ENCODE results near the gene TOMM70.
"Not testable (repeated sequence)": the region's sequence is repeated elsewhere in the genome, so short reads cannot be mapped to it uniquely, and the experiment has no call there.

TOMM70 gene

DNA sequence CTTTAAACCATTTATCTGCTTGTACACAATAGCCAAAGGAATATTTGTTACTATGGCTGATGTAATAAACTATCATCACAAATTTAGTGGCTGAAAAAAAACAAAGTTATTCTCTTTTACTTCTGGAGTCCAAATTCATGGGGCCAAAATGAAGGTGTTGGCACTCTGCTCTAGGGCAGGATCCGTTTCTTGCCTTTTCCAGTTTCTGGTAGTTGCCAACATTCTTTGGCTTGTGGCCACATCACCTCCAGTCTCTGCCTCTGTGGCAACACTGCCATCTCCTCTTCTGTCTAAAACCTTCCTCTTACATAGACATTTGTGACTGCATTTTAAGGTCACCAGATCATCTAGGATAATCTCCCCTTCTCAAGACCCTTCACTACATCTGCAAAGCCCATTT lies 39.0 kb downstream of the TOMM70 start:
- no peak for DNase-seq

DNA sequence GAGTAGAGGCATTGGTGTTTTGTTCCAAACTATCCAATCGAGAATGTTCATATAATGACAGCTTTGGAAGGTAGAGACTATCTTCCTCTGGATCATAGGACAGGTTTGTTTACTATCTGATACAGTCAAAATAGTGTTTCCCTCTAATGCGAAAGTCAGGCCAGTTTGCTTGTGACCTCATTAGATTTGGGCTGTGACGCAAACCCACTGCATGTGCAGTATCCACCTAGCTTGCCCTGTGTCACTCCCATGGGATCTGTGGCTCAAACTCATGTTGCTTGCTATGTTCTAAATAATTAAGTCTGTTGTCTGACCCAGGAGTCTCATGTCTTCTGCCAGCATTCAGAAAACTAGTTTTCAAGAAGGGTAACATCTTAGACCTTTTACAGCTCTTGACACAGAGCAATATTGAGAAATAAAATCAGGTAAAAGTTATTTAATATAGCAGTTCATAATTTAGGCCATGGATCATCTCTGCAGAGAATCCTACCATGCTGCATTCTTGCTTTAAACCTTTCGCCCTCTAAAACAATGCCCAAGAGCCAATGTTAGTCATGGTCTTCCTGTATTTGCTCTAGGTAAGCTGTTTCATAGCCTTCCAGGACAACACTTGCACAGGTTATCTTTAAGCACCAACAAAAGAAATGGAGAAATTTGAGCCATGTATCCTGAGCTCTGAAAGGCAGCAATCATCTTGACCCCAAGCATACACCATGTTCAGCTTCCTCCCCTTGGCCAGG lies 40.0 kb downstream of the TOMM70 start:
- no peak for DNase-seq

DNA sequence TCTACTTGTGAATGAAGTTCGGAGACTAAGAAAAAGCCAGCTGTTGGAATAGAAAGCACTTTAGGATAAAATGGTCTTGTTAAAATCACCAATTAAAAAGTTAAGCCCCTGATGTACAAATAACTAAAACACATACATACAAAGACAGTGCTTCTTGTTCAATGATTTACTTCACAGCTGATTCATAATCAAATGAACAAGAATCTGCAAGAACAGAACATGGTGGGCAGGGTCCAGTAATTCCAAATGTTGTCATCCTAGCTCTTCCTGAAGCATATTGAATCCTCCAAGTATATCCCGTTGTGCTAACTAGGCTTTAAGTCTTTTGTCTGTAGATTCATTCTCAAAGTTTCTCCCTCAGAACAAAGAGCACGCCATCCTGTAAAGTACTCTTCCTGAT lies 41.9 kb downstream of the TOMM70 start:
- no peak for DNase-seq

DNA sequence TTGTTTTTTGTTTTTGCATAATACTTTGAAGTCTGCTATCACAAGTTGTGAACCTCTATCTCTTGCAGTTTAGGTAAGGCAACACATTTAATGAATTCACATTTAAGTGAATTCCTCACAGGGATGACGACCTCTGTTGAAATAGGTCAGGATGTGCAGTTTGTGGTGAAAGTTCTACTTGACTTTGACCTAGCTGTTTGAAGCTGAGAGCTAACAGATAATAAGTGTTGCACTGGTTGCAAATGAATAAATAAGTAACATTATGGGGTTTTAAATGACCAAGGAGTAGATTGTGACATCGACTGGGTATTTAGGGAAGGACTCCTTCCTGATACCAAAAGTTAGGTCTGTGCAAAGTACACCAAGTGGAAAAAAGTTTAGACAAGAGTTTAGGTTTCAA lies 42.5 kb downstream of the TOMM70 start:
- DNase-seq, result no peak

DNA sequence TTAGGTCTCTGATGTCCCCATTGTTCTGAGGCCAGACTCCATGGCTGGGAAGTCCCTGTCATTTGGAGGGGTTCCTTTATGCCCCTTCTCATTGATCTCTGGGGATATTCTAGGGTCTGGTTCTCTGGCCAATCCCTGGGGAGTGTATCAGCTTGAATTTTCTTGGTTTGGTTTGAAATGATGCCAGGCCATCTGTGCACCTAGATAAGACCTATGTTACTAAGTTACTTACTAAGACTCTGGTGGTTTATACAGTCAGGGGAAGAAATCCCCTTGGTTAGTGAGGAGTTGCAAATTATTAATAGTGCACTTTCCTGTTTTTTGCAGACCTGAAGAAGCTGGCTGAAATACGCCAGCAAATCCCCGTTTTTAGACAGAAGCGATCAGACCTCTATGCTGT lies 46.0 kb downstream of the TOMM70 start:
- DNase-seq, result no peak

DNA sequence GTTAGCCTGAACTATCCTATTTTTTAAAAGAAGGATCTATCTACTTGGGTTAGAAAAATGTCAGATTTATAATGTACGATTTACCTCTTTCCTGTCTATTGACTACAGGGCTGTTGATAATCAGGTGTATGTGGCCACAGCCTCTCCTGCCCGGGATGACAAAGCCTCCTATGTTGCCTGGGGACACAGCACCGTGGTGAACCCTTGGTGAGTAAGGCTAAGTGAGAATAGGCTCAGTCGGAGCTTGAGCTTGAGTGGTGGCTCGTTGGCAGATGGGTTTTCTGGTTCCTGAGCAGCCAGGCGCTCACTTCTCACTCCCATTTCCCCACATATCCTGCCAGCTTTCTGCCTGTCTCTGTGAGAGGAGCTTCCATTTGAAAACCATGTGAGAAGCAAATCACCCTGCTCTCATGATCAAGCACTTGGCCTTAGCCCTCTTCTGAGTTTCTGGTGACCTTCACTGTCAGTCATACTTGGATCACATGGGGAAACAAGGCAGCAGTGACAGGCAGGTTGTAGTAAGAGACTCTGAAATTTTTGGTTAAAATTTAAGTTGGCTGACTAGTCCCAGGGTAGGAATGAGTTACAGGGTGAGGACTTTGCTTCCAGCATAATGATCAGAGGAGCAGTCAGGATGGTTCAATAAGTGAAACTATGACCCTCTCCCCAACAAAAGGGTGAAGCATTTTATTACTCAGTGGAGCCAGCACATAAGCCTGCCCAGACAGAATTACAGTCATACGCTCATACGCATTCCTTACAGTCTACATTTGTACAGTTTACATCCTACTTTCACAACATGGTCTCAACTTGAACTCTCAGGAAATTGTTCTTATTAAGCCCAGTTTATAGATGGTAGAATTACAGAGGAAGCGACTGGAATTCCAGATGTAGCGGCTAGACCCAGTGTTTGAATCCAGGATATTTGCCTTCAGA lies 48.3 kb downstream of the TOMM70 start:
- DNase-seq, result no peak

DNA sequence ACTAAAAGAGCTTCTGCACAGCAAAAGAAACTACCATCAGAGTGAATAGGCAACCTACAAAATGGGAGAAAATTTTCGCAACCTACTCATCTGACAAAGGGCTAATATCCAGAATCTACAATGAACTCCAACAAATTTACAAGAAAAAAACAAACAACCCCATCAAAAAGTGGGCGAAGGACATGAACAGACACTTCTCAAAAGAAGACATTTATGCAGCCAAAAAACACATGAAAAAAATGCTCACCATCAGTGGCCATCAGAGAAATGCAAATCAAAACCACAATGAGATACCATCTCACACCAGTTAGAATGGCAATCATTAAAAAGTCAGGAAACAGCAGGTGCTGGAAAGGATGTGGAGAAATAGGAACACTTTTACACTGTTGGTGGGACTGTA lies 49.1 kb downstream of the TOMM70 start:
- DNase-seq, result not testable (repeated sequence)

DNA sequence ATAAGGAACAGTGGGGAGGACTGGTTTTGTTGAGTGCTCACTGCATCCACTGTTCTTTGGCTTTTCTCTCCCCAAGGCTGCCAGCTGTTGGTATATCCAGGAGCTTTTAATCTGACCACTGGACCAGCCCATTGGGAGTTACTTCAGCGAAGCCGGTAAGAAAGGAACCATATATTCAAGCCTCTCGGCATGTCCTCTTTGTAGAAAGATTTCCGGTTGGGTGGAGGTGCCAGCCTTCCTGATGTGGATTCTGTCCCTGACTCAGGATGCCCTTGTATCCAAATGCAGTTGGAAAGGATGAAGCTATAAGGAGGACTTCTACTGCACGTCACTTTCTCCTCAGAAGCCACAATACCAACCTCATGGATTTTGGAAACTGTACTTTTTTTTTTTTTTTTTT lies 52.2 kb downstream of the TOMM70 start:
- no peak for DNase-seq

DNA sequence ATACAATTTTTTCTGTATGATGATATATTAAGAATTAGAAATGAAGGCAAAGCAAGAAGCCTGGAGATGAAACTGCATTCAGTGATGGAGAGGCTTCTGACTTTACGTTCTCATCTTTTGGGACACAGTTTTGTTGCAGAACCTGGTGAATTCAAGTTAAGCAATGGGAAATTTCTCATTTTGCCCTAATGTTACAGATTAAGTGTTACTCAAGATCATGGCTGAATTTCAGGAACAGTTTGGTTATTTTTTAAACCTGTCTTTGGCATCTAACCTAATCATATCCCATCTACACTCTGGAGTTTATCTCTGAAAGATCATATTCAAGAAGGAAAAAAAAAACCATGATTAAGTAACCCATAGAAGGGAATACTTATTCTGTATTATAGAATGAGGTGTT lies 60.4 kb downstream of the TOMM70 start:
- DNase-seq, result no peak

DNA sequence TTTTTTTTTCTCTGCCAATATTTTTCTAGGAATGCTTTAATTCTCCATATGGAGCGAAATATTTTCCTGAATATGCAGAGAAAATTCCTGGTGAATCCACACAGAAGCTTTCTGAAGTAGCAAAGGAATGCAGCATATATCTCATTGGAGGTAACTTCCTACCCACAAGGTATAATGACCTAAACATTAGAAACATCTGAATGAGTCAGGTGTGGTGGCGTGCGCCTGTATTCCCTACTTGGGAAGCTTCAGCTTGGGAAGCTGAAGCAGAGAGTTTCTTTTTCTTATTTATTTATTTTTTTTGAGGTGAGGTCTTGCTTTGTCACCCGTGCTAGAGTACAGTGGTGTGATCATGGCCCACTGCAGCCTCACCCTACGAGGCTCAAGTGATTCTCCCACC lies 61.1 kb downstream of the TOMM70 start:
- no peak for DNase-seq

DNA sequence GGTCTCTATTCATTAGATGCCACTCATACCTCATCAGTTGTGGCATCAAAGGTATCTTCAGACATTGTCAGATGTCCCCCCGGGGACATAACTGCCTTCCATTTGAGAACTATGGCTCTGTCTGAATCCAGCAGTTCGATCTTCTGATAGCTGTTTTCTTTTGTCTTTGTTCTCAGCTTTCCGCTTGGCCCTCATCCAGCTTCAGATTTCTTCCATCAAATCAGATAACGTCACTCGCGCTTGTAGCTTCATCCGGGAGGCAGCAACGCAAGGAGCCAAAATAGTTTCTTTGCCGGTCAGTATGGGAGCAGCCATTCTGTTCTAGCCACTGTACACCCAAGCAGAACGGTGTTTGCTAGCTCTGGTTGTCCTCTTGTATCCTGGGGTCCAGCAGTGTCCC lies 62.0 kb downstream of the TOMM70 start:
- DNase-seq, result no peak

DNA sequence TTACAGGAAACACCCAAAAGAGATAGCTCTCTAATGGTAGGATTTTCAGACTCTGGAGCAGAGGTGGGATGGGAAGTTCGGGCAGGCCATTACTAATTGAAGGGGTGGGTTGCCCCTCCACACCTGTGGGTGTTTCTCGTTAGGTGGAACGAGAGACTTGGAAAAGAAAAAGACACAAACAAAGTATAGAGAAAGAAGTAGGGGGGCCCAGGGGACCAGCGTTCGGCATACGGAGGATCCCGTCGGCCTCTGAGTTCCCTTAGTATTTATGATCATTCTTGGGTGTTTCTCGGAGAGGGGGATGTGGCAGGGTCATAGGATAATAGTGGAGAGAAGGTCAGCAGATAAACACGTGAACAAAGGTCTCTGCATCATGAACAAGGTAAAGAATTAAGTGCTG lies 64.7 kb downstream of the TOMM70 start:
- DNase-seq, result not testable (repeated sequence)

DNA sequence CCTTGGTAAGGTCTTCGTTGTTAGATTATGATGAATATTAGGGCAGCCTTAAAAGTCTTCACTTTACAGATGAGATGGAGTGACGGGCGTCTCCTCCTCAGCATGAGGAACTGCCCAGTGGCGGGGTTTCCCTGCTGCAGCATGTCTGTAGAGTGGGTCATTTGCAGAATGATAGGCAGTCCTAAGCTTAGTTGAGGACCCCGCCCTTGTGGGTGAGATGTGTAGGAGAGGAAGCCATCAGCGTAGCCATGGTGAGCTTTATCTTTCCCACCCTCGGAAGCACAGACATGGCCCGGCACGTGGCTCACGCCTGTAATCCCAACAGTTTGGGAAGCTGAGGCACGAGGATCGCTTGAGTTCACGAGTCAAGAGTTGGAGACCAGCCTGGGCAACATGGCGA lies 65.5 kb downstream of the TOMM70 start:
- no peak for DNase-seq

DNA sequence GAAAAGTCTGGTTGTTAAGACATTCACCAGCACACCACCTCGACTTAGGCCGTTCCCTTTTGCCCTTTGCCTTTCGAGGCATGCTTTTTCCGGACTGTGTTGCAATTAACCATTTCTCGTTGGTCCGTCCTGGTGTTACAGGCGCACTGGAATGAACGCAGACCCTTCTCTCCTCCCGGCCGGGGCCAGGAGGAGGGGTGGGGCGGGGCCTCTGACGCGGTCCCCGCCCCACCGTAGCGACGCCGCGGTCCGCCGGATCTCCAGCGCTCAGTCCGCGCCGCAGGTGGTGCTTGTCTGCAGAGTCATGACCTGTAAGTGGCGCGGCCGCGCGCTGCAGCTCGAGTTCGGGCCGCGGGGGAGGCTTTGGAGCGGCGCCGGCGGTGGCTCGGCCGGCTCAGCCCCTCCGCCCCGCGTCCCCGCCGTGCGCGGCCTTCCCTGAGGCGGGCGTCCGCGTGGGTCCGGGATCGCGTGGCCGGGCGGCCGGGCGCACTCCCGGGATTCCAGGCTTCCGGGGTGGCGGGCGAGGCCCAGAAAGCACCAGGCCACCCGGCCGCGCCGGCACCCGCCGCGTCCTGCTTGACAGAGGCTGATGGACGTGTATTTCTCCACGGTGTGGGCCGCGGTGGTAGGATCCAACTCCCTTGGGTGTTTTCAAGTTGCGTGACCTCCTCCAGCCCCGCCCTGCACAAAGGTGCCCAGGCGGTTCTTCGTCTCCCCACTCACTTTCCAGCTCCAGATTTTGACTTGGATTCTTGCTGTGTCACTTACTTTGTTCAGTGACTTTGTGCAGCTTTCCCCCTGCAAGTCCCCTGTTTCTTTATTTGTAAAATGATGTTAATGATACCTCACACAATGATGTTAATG lies 66.2 kb downstream of the TOMM70 start, which contains the start of gene NIT2:
Gene NIT2 (plus strand): TSS at position 270 of the 864 bp plus-strand sequence. CDS start 35 bp downstream, at position 305.
- peak; percentile 77 for DNase-seq

DNA sequence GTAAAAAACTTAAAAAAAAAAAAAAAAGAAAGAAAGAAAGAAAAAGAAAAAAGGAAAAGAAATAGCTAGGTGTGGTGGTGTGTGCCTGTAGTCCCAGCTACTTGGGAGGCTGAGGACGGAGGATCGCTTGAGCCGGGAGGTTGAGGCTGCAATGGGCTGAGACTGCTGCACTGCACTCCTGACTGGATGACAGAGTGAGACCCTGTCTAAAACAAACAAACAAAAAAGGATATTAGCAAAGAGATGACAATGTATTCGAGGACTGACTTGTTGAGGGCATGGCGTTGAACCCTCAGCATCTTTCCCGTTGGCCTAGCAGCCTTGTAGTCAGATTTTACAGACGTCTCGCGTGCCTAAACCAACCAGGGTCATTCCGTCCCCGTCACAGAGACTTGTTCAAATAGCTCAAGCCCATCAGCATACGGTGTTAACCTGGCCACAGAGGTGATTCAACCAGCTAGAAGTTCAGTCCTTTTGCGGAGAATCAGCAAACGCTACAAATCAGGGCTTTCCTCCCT lies 66.9 kb downstream of the TOMM70 start:
- no peak for DNase-seq

DNA sequence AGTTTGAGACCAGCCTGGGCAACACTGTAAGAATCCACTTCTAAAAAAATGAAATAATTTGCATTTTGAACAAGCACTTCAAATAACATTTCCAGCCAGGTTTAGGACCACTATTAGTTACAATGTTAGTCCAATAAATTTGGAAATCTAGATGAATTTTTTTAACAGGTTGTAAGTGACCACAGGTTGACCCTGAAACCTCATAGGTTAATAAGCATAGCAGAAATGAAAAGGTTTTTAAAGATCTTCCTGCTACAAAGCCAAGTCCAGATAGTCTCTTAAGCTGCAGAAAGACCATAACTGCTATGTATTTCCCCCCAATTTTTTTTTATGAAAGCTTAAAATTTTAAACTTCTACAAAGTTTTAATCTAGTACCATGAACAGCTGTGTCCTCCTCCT lies 67.8 kb downstream of the TOMM70 start:
- no peak for DNase-seq

DNA sequence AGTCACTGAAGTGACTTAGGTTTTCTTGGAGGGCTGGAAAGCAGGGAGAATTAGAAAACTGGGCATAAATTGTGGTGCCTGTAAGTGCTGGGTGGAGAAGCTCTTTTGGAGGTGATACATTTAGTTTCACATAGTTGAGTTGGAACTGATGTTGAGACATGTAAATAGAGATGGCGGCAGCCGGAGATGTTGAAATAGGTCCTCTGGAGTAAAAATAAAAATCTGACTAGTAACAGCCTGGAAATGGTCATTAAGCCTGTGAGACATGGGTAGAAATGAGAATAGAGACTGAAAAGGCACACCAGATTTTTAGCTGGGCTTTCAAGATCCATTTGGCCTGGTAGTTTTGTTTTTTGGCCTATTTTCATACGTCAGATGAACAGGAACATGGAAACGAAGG lies 69.2 kb downstream of the TOMM70 start:
- DNase-seq, result no peak

DNA sequence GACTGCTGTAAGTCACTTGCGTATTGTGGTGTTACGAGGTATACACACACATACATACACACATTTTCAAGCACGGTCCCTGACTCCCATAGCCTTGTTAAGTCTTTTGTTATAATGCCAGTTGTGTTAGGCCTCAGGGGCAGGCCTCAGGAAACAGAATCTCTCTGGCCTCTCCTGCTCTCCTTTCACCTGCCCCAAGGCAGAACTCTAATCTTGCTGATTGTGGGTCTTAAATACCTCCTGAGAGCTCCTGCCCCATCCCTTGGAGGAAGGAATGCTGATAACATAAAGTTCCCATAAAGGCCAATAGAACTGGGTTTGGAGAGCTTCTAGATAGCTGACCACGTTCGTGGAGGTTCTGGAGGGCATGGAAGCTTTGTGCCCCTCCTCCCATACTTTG lies 70.2 kb downstream of the TOMM70 start:
- no peak for DNase-seq

DNA sequence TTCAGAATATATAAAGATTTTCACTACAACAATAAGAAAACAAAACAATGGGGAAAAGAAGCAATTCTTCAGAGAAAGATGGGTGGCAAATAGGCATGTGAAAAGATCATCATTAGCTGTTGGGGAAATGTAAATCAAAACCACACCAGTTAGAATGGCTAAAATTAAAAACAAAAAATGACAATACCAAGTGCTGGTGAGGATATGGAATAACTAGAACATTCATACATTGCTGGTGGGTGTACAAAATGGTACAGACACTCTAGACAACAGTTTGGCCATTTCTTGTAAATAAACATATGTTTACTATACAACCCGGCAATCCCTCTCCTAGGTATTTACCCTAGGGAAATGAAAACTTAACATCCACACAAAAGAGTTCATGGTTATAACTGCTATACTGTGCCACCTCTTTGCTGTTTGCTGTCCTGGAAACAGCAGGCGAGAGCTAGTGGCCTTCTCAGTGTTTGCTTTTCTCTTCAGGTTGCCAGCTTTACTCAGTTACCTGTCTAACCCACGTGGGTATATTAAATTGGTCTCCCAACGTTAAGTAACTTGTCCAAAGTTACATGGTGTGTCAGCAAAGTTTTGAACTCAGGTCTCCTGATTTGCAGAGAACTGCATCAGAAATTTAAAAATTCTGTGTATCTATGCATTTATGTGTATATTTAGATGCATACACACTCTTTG lies 70.9 kb downstream of the TOMM70 start:
- no peak for DNase-seq

DNA sequence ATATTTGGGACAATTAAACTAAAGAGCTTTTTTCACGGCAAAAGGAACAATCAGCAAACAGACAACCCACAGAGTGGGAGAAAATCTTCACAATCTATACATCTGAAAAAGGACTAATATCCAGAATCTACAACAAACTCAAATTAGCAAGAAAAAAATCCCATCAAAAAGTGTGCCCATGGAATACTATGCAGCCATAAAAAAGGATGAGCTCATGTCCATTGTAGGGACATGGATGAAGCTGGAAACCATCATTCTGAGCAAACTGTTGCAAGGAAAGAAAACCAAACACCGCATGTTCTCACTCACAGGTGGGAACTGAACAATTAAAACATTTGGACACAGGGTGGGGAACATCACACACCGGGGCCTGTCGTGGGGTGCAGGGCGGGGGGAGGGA lies 73.5 kb downstream of the TOMM70 start:
- not testable (repeated sequence) for DNase-seq

DNA sequence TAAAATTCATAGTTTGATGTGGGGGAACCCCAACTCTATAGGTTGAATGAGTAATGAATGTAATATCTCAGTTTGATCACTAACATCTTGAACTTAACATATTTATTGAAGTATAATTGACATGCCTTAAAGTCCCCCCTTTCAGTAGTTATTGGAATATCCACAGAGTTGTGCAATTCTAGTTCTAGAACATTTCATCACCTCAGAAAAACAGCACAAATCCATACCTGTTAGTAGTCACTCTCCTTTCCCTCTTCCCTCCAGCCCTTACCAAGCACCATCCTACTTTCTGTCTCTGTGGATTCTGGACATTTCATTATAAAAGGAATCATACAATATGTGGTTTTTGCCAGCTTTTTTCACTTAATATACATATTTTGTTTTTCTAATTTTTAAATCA lies 75.1 kb downstream of the TOMM70 start:
- no peak for DNase-seq

DNA sequence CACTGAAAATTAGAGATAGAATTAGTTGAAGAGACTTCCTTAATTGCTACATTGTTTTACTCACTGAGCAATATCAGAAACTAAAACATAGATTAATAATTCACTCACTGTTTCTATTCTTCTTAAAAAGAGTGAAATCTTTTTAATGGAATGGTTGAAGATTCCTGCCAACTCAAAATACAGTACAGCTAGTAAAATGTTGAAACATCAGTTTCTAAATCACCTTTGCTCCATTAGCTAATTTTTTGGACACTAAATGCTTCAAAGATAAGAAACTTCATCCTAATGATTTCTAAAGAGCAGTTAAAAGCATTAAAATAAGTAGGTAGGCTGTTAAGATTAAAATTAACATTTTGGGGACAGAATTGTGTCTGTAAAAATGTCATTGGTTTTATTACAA lies 76.8 kb downstream of the TOMM70 start:
- DNase-seq, result no peak

Measured in DMS79 treated with DMSO at 0.1 percent for 48 hours (cell line).